ENCODE measurements around the gene GNA14.

GNA14 gene

GRCh38 chr9:77582525-77582924 lies 65.6 kb downstream of the GNA14 start:
- H3K4me1 ChIP-seq (ENCODE audit: control insufficient read depth, insufficient read depth, low read length) = no peaks in the 10 kb centered on the region
- no peak overlapping the region for H3K4me3 ChIP-seq (ENCODE audit: insufficient read depth, low read depth, low read length)
- no peak overlapping the region for H3K27ac ChIP-seq (ENCODE audit: insufficient read depth, low read depth, low read length, poor library complexity, severe bottlenecking)
- no peaks in the 10 kb centered on the region for H3K27me3 ChIP-seq (ENCODE audit: control insufficient read depth, insufficient read depth, low read length, poor library complexity, severe bottlenecking)
- WGBS, 2 experiments = 90 to 92% methylated on average over 3 of the region's 3 CpGs
- H3K36me3 ChIP-seq (ENCODE audit: control insufficient read depth, insufficient read depth, low read length) = no peaks in the 10 kb centered on the region
- H3K9me3 ChIP-seq (ENCODE audit: control insufficient read depth, low read length) = no peaks in the 10 kb centered on the region

GRCh38 chr9:77575785-77576184 lies 72.3 kb downstream of the GNA14 start:
- Histone ChIP-seq H3K36me3 (ENCODE audit: control insufficient read depth, insufficient read depth, low read length) (no peaks in the 10 kb centered on the region), H3K27ac (ENCODE audit: insufficient read depth, low read depth, low read length, poor library complexity, severe bottlenecking) (no peak overlapping the region), H3K9me3 (ENCODE audit: control insufficient read depth, low read length) (no peaks in the 10 kb centered on the region), H3K4me1 (ENCODE audit: control insufficient read depth, insufficient read depth, low read length) (no peaks in the 10 kb centered on the region), H3K27me3 (ENCODE audit: control insufficient read depth, insufficient read depth, low read length, poor library complexity, severe bottlenecking) (no peaks in the 10 kb centered on the region), H3K4me3 (ENCODE audit: insufficient read depth, low read depth, low read length) (no peak overlapping the region)
- 83 to 89% methylated on average over 1 to 2 of the region's 2 CpGs for WGBS, 2 experiments

GRCh38 chr9:77569335-77569734 lies 78.8 kb downstream of the GNA14 start:
- Histone ChIP-seq H3K4me1 (ENCODE audit: control insufficient read depth, insufficient read depth, low read length) (no peaks in the 10 kb centered on the region), H3K9me3 (ENCODE audit: control insufficient read depth, low read length) (no peaks in the 10 kb centered on the region), H3K36me3 (ENCODE audit: control insufficient read depth, insufficient read depth, low read length) (no peaks in the 10 kb centered on the region), H3K27ac (ENCODE audit: insufficient read depth, low read depth, low read length, poor library complexity, severe bottlenecking) (no peak overlapping the region), H3K4me3 (ENCODE audit: insufficient read depth, low read depth, low read length) (no peak overlapping the region), H3K27me3 (ENCODE audit: control insufficient read depth, insufficient read depth, low read length, poor library complexity, severe bottlenecking) (no peaks in the 10 kb centered on the region)
- WGBS, 2 experiments = 67 to 70% methylated on average over 4 of the region's 4 CpGs

- no peak overlapping the region for H3K4me3 ChIP-seq (ENCODE audit: insufficient read depth, low read depth, low read length)
- H3K9me3 ChIP-seq (ENCODE audit: control insufficient read depth, low read length) = no peaks in the 10 kb centered on the region
- WGBS, 2 experiments = 89 to 91% methylated on average over 1 of the region's 1 CpG
- no peaks in the 10 kb centered on the region for H3K4me1 ChIP-seq (ENCODE audit: control insufficient read depth, insufficient read depth, low read length)
- no peaks in the 10 kb centered on the region for H3K36me3 ChIP-seq (ENCODE audit: control insufficient read depth, insufficient read depth, low read length)
- H3K27ac ChIP-seq (ENCODE audit: insufficient read depth, low read depth, low read length, poor library complexity, severe bottlenecking) = peak overlapping the region; percentile 9
- H3K27me3 ChIP-seq (ENCODE audit: control insufficient read depth, insufficient read depth, low read length, poor library complexity, severe bottlenecking) = no peaks in the 10 kb centered on the region
Observed at GRCh38 chr9:77563174-77563573, 84.9 kb downstream of the GNA14 start.

GRCh38 chr9:77562019-77562748 lies 85.9 kb downstream of the GNA14 start:
- Histone ChIP-seq H3K4me1 (ENCODE audit: control insufficient read depth, insufficient read depth, low read length) (no peaks in the 10 kb centered on the region), H3K9me3 (ENCODE audit: control insufficient read depth, low read length) (no peaks in the 10 kb centered on the region), H3K27me3 (ENCODE audit: control insufficient read depth, insufficient read depth, low read length, poor library complexity, severe bottlenecking) (no peaks in the 10 kb centered on the region), H3K27ac (ENCODE audit: insufficient read depth, low read depth, low read length, poor library complexity, severe bottlenecking) (no peak overlapping the region), H3K4me3 (ENCODE audit: insufficient read depth, low read depth, low read length) (no peak overlapping the region), H3K36me3 (ENCODE audit: control insufficient read depth, insufficient read depth, low read length) (no peaks in the 10 kb centered on the region)
- 87 to 88% methylated on average over 4 to 6 of the region's 6 CpGs for WGBS, 2 experiments

- Histone ChIP-seq H3K4me1 (ENCODE audit: control insufficient read depth, insufficient read depth, low read length) (no peaks in the 10 kb centered on the region), H3K27ac (ENCODE audit: insufficient read depth, low read depth, low read length, poor library complexity, severe bottlenecking) (no peak overlapping the region), H3K36me3 (ENCODE audit: control insufficient read depth, insufficient read depth, low read length) (no peaks in the 10 kb centered on the region), H3K4me3 (ENCODE audit: insufficient read depth, low read depth, low read length) (no peak overlapping the region), H3K27me3 (ENCODE audit: control insufficient read depth, insufficient read depth, low read length, poor library complexity, severe bottlenecking) (no peaks in the 10 kb centered on the region), H3K9me3 (ENCODE audit: control insufficient read depth, low read length) (no peaks in the 10 kb centered on the region)
- 78 to 84% methylated on average over 1 of the region's 2 CpGs for WGBS, 2 experiments
Observed at GRCh38 chr9:77561331-77562018, 86.6 kb downstream of the GNA14 start.

- H3K4me1 ChIP-seq (ENCODE audit: control insufficient read depth, insufficient read depth, low read length) = no peaks in the 10 kb centered on the region
- H3K4me3 ChIP-seq (ENCODE audit: insufficient read depth, low read depth, low read length) = no peak overlapping the region
- H3K27ac ChIP-seq (ENCODE audit: insufficient read depth, low read depth, low read length, poor library complexity, severe bottlenecking) = no peak overlapping the region
- no peaks in the 10 kb centered on the region for H3K9me3 ChIP-seq (ENCODE audit: control insufficient read depth, low read length)
- no peaks in the 10 kb centered on the region for H3K36me3 ChIP-seq (ENCODE audit: control insufficient read depth, insufficient read depth, low read length)
- no peaks in the 10 kb centered on the region for H3K27me3 ChIP-seq (ENCODE audit: control insufficient read depth, insufficient read depth, low read length, poor library complexity, severe bottlenecking)
- 86 to 91% methylated on average over 1 of the region's 1 CpG for WGBS, 2 experiments
Observed at GRCh38 chr9:77556396-77556795, 91.7 kb downstream of the GNA14 start.

GRCh38 chr9:77554586-77555105 lies 93.5 kb downstream of the GNA14 start:
- WGBS, 2 experiments = 85 to 97% methylated on average over 2 of the region's 2 CpGs
- no peaks in the 10 kb centered on the region for H3K4me1 ChIP-seq (ENCODE audit: control insufficient read depth, insufficient read depth, low read length)
- H3K4me3 ChIP-seq (ENCODE audit: insufficient read depth, low read depth, low read length) = no peak overlapping the region
- H3K27me3 ChIP-seq (ENCODE audit: control insufficient read depth, insufficient read depth, low read length, poor library complexity, severe bottlenecking) = no peaks in the 10 kb centered on the region
- no peak overlapping the region for H3K27ac ChIP-seq (ENCODE audit: insufficient read depth, low read depth, low read length, poor library complexity, severe bottlenecking)
- H3K9me3 ChIP-seq (ENCODE audit: control insufficient read depth, low read length) = no peaks in the 10 kb centered on the region
- H3K36me3 ChIP-seq (ENCODE audit: control insufficient read depth, insufficient read depth, low read length) = no peaks in the 10 kb centered on the region

- H3K9me3 ChIP-seq (ENCODE audit: control insufficient read depth, low read length) = no peaks in the 10 kb centered on the region
- no peaks in the 10 kb centered on the region for H3K36me3 ChIP-seq (ENCODE audit: control insufficient read depth, insufficient read depth, low read length)
- H3K4me3 ChIP-seq (ENCODE audit: insufficient read depth, low read depth, low read length) = no peak overlapping the region
- H3K4me1 ChIP-seq (ENCODE audit: control insufficient read depth, insufficient read depth, low read length) = no peaks in the 10 kb centered on the region
- H3K27ac ChIP-seq (ENCODE audit: insufficient read depth, low read depth, low read length, poor library complexity, severe bottlenecking) = no peak overlapping the region
- no peaks in the 10 kb centered on the region for H3K27me3 ChIP-seq (ENCODE audit: control insufficient read depth, insufficient read depth, low read length, poor library complexity, severe bottlenecking)
- 95 to 98% methylated on average over 5 of the region's 5 CpGs for WGBS, 2 experiments
Observed at GRCh38 chr9:77547106-77547730, 100.9 kb downstream of the GNA14 start.

- no peak overlapping the region for H3K27ac ChIP-seq (ENCODE audit: insufficient read depth, low read depth, low read length, poor library complexity, severe bottlenecking)
- H3K4me3 ChIP-seq (ENCODE audit: insufficient read depth, low read depth, low read length) = no peak overlapping the region
- no peaks in the 10 kb centered on the region for H3K9me3 ChIP-seq (ENCODE audit: control insufficient read depth, low read length)
- H3K36me3 ChIP-seq (ENCODE audit: control insufficient read depth, insufficient read depth, low read length) = no peaks in the 10 kb centered on the region
- H3K4me1 ChIP-seq (ENCODE audit: control insufficient read depth, insufficient read depth, low read length) = no peaks in the 10 kb centered on the region
- no peaks in the 10 kb centered on the region for H3K27me3 ChIP-seq (ENCODE audit: control insufficient read depth, insufficient read depth, low read length, poor library complexity, severe bottlenecking)
- 94 to 95% methylated on average over 5 of the region's 5 CpGs for WGBS, 2 experiments
Observed at GRCh38 chr9:77546376-77546950, 101.7 kb downstream of the GNA14 start.

Data from ectodermal cell (in vitro differentiated cells).